NCI-H2107 treated with DMSO at 0.1 percent for 48 hours (cell line): ENCODE measurements around the gene TRAPPC2.

Source experiments
- DNase-seq: peaks from one replicate; lab custom pipeline; 2025; ENCODE audit not compliant: unreplicated experiment; lab: John Stamatoyannopoulos, UW

Gene TRAPPC2

GRCh38 chrX:13734278-13735172, at the start of gene TRAPPC2, which contains the start of gene OFD1:
Gene TRAPPC2, minus strand, starts transcription at chrX:13734620. Its CDS starts 14,657 bp downstream, at chrX:13719963.
Gene OFD1, plus strand, starts transcription at chrX:13734748. Its CDS starts 324 bp downstream, at chrX:13735072.
- DNase-seq, result peak; percentile 95

GRCh38 chrX:13780868-13781427, 46.5 kb upstream of the TRAPPC2 start:
- no peak for DNase-seq

GRCh38 chrX:13778916-13779315, 44.5 kb upstream of the TRAPPC2 start:
- DNase-seq, result no peak

GRCh38 chrX:13776387-13776786, 42.0 kb upstream of the TRAPPC2 start:
- no peak for DNase-seq

GRCh38 chrX:13775837-13776236, 41.4 kb upstream of the TRAPPC2 start:
- DNase-seq, result no peak

- no peak for DNase-seq
Observed at GRCh38 chrX:13774696-13775095, 40.3 kb upstream of the TRAPPC2 start.

GRCh38 chrX:13770013-13770535, 35.7 kb upstream of the TRAPPC2 start:
- no peak for DNase-seq

- DNase-seq, result no peak
Observed at GRCh38 chrX:13768939-13769338, 34.5 kb upstream of the TRAPPC2 start.

GRCh38 chrX:13764765-13765164, 30.3 kb upstream of the TRAPPC2 start:
- no peak for DNase-seq

- no peak for DNase-seq
Observed at GRCh38 chrX:13764281-13764680, 29.9 kb upstream of the TRAPPC2 start.

- DNase-seq, result peak; percentile 27
Observed at GRCh38 chrX:13763489-13763888, 29.1 kb upstream of the TRAPPC2 start.

- no peak for DNase-seq
Observed at GRCh38 chrX:13761606-13762414, 27.4 kb upstream of the TRAPPC2 start.

GRCh38 chrX:13760426-13760825, 26.0 kb upstream of the TRAPPC2 start:
- no peak for DNase-seq

- no peak for DNase-seq
Observed at GRCh38 chrX:13759152-13759718, 24.8 kb upstream of the TRAPPC2 start.

GRCh38 chrX:13756381-13756780, 22.0 kb upstream of the TRAPPC2 start:
- DNase-seq, result no peak

GRCh38 chrX:13755254-13755653, 20.8 kb upstream of the TRAPPC2 start:
- DNase-seq, result no peak

GRCh38 chrX:13754765-13755164, 20.3 kb upstream of the TRAPPC2 start:
- DNase-seq, result no peak

GRCh38 chrX:13752646-13753045, 18.2 kb upstream of the TRAPPC2 start:
- DNase-seq, result no peak

GRCh38 chrX:13752141-13752540, 17.7 kb upstream of the TRAPPC2 start:
- no peak for DNase-seq

- no peak for DNase-seq
Observed at GRCh38 chrX:13750812-13751211, 16.4 kb upstream of the TRAPPC2 start.

GRCh38 chrX:13750204-13750603, 15.8 kb upstream of the TRAPPC2 start:
- DNase-seq, result peak; percentile 63
